LNCaP clone FGC (cell line): Measurements from ENCODE around the gene XYLT1.

Experiments used
- DNase-seq: peaks from one replicate; pipeline ENCODE4 v3.0.0-alpha.2; 2011; ENCODE audit warnings: low read depth
- H3K4me3 ChIP-seq: 2 replicates; pipeline ENCODE4 v1.5.1; 2011; ENCODE audit warnings: mild to moderate bottlenecking, low read depth, low read length, control low read depth
- TF ChIP-seq, protein P1 (sequence below): IDR thresholded peaks from 2 replicates; pipeline ENCODE4 v1.5.1; 2012; ENCODE audit warnings: mild to moderate bottlenecking; ENCODE audit not compliant: control insufficient read depth, insufficient read depth; ENCODE audit errors: extremely low read depth

Gene XYLT1

DNA sequence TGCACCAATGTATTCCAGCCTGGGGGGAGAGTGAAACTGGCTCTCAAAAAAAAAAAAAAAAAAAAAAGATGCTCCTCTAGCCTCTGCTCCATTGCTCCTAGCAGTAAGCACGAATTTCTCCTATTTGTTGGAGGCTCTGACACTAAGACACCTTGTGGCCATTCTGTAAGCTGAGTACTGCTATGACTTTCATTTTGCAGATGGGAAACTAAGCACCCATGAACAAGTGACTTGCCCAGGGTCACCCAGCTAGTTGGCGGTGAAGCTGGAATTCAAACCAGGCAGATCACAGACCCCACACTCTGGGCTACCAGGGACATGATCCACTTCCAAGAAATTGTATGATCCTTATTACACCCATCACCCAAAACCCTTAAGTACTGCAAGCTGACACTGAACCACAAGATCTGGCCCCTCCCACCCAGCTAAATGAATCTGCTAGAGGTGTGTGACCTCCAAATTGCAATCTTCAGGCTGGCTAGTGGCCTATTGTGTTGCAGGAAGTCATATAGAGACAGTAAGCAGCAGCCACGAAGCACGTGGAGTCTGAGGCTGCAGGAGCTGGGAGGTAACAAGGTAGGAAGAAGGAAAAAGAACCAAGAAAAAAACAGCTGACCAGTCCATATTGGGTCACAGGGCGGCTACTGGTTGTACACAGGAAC is 209.4 kb downstream of the XYLT1 start:
- no peak overlapping the region for H3K4me3 ChIP-seq
- TF ChIP-seq, protein P1, sequence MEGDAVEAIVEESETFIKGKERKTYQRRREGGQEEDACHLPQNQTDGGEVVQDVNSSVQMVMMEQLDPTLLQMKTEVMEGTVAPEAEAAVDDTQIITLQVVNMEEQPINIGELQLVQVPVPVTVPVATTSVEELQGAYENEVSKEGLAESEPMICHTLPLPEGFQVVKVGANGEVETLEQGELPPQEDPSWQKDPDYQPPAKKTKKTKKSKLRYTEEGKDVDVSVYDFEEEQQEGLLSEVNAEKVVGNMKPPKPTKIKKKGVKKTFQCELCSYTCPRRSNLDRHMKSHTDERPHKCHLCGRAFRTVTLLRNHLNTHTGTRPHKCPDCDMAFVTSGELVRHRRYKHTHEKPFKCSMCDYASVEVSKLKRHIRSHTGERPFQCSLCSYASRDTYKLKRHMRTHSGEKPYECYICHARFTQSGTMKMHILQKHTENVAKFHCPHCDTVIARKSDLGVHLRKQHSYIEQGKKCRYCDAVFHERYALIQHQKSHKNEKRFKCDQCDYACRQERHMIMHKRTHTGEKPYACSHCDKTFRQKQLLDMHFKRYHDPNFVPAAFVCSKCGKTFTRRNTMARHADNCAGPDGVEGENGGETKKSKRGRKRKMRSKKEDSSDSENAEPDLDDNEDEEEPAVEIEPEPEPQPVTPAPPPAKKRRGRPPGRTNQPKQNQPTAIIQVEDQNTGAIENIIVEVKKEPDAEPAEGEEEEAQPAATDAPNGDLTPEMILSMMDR: no peak
- no peak for DNase-seq

DNA sequence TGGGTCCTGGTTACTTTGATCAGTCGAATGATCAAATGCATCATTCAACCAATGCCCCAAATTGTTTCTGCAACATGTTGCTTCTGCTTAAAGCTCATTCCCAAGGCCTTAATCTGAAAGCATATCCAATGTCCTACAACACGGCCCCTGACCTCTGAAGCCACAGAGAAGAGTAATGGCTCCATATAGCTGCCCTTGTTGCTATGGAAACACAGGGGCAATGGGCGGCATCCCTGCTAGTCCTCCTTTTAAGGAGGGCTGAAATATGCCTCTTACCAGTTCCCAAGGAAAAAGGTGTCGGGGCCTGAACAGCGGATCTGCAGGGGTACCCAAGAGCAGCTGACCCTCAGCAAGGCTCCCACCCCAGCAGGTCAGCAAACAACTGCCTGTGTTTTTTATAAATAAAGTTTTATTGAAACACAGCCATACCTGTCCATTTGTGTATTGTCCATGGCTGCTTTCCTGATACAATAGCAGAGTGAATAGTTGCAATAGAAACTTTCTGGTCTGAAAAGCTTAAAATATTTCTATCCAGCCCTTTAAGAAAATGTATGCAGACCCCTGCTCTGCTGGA is 210.4 kb downstream of the XYLT1 start:
- TF ChIP-seq, protein P1: no peak

DNA sequence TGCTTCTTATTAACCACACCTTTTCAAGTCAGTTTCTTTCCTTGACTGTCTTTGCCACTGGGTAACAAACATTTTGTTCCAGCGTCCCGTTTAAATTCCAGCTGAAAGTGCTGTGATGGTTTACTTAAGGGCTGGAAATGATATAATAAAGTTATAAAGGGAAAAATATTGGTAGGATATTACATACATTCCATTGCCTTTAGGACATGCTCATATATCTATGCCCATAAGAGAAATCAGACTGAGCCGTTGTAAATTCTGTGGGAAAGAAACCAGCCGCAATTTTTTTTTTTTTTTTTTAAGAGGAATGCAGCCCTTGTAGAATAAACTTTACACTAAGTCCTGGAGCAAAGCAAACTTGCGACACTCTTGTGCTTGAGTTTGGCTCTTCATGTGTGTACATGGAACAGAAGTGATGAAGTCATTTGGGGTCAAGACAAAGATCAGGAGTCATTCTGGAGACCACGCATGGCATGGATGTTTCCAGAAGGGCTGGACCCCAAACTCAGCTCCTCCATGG is 210.9 kb downstream of the XYLT1 start:
- TF ChIP-seq, protein P1: no peak
- H3K4me3 ChIP-seq: no peak overlapping the region
- DNase-seq: no peak

More for the DNA sequence above, 210.4 kb downstream of the XYLT1 start:
- DNase-seq: no peak
- no peak overlapping the region for H3K4me3 ChIP-seq

DNA sequence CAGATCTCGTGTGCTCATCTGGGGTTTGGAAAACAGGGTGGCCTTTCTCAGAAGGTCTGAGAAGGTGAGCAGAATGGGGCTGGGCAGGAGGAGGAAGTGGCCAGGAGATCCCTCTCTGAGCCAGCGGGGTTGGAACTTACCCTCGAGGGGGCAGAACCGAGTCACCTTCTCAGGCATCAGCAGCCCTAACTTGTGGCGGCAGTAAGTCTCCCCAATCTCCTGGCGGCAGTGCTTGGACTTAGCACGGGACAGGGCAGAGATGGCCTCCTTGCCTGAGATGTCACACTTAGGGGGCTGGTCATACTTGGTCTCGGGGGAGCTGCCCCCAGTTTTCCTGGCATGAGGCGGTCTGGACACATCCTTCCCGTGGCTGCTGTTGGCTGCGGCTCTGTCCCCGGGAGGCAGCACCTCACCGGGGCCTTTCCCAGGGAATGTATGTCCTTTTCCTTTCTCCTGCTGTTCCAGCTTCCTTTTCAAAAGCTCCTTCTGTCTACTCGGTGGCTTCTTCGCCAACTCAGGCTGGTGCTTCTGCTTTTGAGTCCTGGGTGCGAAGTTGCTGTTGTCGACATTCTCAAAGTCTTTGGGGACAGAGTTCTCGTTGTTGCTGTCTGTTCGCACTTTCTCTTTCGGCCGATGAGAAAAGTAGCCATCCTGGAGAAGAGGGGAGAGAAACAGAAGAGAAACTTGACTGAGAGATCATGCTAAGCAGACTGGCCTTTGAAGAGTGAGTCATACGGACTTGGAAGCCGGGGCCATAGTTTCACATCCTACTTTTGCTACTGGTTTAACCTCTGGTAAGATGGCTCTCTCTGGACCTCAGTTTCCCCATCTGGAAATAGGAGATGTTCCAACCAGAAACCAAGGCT is 211.7 kb downstream of the XYLT1 start:
- no peak for DNase-seq
- TF ChIP-seq, protein P1: no peak
- no peak overlapping the region for H3K4me3 ChIP-seq

DNA sequence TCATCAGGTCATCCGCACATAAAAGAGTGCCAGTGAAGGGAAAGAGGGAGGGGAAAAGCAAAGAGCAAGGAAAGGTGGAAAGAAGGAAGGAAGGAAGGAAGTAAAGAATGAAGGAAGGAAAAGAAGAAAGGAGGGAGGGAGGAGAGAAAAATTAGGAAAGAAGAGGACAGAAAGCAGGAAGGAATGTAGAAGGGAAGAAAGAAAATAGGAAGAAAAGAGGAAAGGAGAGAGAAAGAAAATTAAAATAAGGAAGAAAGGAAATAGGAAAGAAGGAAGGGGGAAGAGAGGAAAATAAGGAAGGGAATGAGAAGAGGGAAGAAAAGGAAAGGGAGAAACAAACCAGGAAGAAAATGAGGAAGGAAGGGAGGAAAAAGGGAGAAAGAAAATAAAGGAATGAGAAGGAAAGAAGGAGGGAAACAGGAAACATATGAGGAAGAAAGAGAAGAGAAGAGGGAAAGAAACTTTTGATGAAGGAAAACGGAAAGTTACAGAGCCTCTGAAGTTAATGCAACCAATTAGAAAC is 212.6 kb downstream of the XYLT1 start:
- no peak for DNase-seq
- TF ChIP-seq, protein P1: no peak
- no peak overlapping the region for H3K4me3 ChIP-seq

DNA sequence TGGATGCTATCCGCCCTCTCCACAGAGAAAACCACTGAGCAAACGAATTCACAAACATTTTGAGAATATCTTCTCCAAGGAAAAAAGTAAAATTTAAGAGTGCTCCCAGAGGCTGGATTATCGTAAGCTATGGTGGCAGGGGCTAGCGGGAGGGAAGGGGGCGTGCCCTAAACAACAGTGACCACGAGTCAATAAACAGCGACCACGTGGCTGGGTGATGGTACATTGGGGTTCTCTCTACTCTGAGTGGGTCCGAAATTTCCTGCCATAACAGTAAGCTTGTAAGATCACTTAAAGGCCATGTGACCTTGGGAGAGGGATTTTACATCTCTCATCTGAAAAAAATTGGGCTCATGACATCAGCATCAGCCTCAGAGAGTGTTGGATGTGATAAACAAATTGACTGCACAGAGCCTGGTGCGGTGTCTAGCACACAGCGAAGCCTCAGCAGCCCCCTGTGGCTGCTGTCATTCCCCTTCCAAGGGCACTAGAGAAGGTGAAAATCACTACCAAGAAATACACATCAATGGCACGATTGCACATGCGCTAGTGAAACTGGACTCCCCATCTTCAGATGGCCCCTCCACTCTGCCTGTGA is 213.2 kb downstream of the XYLT1 start:
- TF ChIP-seq, protein P1: no peak
- no peak for DNase-seq
- no peak overlapping the region for H3K4me3 ChIP-seq
